Measurements from ENCODE around the gene KCTD11. TPM values are rescaled to one million over a fixed set of nuclear protein-coding genes. Genes with fewer than 3 reads are reported as not detected.

KCTD11 gene
- total and polyA plus RNA-seq, 10 of the 15 experiments (the other 5 are each of a cell fraction or from before 2014, with no cell fraction given): 0.05 to 7.3 (median 2.9) TPM

- Histone ChIP-seq H2AFZ (ENCODE audit: control insufficient read depth, low read depth, low read length) (peak within 1 kb of the TSS; percentile 96), H3K4me3 (peak within 1 kb of the TSS; percentile 85), H3K36me3 (ENCODE audit: control insufficient read depth in 2 of 2, insufficient read depth in 2 of 2, low read length in 1 of 2) (no peaks in the 10 kb centered on the region), H3K9me3 (replicated peaks; ENCODE audit: control insufficient read depth, insufficient read depth, low read length) (no peaks in the 10 kb centered on the region), H3K4me2 (ENCODE audit: control insufficient read depth, insufficient read depth) (peak within 1 kb of the TSS; percentile 72), H4K20me1 (ENCODE audit: control insufficient read depth, insufficient read depth) (no peaks in the 10 kb centered on the region), H3K9ac (ENCODE audit: control insufficient read depth, insufficient read depth, low read length) (peak within 1 kb of the TSS; percentile 87), H3K79me2 (ENCODE audit: control insufficient read depth, insufficient read depth, low read length) (peaks cover 2% of the 10 kb centered on the region), H3K27me3 (replicated peaks in 1 of 2; ENCODE audit: control insufficient read depth in 2 of 2, insufficient read depth in 2 of 2, low read length in 1 of 2) (peaks cover 0 to 6% of the 10 kb centered on the region in 2 experiments; a peak in 2 of 4 replicates), H3K4me1 (ENCODE audit: control insufficient read depth, insufficient read depth, low read length) (peaks cover 3% of the 10 kb centered on the region; the same call in 1 of the 2 replicates), H3K27ac (ENCODE audit: control insufficient read depth, insufficient read depth) (peak within 1 kb of the TSS; percentile 80)
- intact Hi-C loops (cut with micrococcal nuclease; ENCODE audit: unreplicated experiment) (loop anchor here (5.0 kb wide), 1 partner anchor 33 kb away; the partner anchor contains the start of genes FGF11 and TMEM102), in situ Hi-C loops (cut with MboI) (no loop called here)
- FAIRE-seq (peak; percentile 97), DNase-seq (ENCODE audit: low read depth, low spot score) (peak; percentile 92), ATAC-seq (peak; percentile 99)
- ChIA-PET SMC1A (ENCODE audit: uncharacterized antibody, unreplicated experiment) (interaction anchor here (0.8 to 2.2 kb wide), 7 partner anchors 30 to 283 kb away, joined by 3 to 8 read pairs (median 3); partner anchors contain the start of genes SAT2, TMEM102 and TP53), POLR2A (interaction anchor here (0.5 to 2.7 kb wide), 20 partner anchors 9 to 1031 kb away, joined by 3 to 23 read pairs (median 4); partner anchors contain the start of genes ACAP1, CD68, FGF11 and NEURL4), CTCF (interaction anchor here (0.6 to 2.1 kb wide), 5 partner anchors 31 to 122 kb away, joined by 3 to 8 read pairs (median 4); partner anchors contain the start of genes ACAP1 and TMEM102), RAD21 (ENCODE audit: unreplicated experiment) (interaction anchor here (0.6 to 2.2 kb wide), 12 partner anchors 9 to 818 kb away, joined by 3 to 13 read pairs (median 4); partner anchors contain the start of genes ACADVL, ACAP1, PLSCR3 and TMEM102)
- BruUV-seq (replicated peaks): no TSS peak
- WGBS (ENCODE audit: insufficient coverage, insufficient replicate concordance, low lambda C conversion rate, missing lambda C conversion rate): under 1% methylated on average over 46 of the region's 49 CpGs
- no peak for TF ChIP-seq CHD1 (IDR thresholded peaks at IDR 0.05; ENCODE audit: low read depth, low read length)
- no peak; the same call in 1 of the 2 replicates for TF ChIP-seq SMARCA5 (IDR thresholded peaks at IDR 0.05)
- no peak for TF ChIP-seq IRF5 (IDR thresholded peaks at IDR 0.05; ENCODE audit: borderline replicate concordance)
- no peak for TF ChIP-seq RAD51 (IDR thresholded peaks at IDR 0.05)
- no peak for TF ChIP-seq SRF (IDR thresholded peaks at IDR 0.05; ENCODE audit: low read depth in 2 of 2, low read length in 2 of 2)
- TF ChIP-seq LARP7 (IDR thresholded peaks at IDR 0.05): 0 out of 2 replicates have a peak, but pooled peaks have one; percentile 47
- peak; percentile 73; the same call in 1 of the 2 replicates for TF ChIP-seq IRF3 (IDR thresholded peaks at IDR 0.05)
- TF ChIP-seq SKIL (IDR thresholded peaks at IDR 0.05; ENCODE audit: low read depth, poor library complexity, severe bottlenecking): peak; percentile 24
- no peak for TF ChIP-seq NR2C2 (IDR thresholded peaks at IDR 0.05; ENCODE audit: borderline replicate concordance, control insufficient read depth, insufficient read length, low read depth)
- TF ChIP-seq RCOR1 (conservative IDR thresholded peaks at IDR 0.05; ENCODE audit: low read depth, low read length): no peak
- peak; percentile 59 for TF ChIP-seq NR2C1 (IDR thresholded peaks at IDR 0.05)
- no peak for TF ChIP-seq TCF7 (IDR thresholded peaks at IDR 0.05; ENCODE audit: borderline replicate concordance)
- peak; percentile 46; the same call in 1 of the 2 replicates for TF ChIP-seq CBFB (IDR thresholded peaks at IDR 0.05; ENCODE audit: low read depth)
- TF ChIP-seq MEF2A (IDR thresholded peaks at IDR 0.05; ENCODE audit: insufficient read depth, low read depth, low read length): no peak
- peak; percentile 41; the same call in 1 of the 2 replicates for TF ChIP-seq NR2F1 (conservative IDR thresholded peaks at IDR 0.05)
- TF ChIP-seq HCFC1 (IDR thresholded peaks at IDR 0.05; ENCODE audit: low read length): peak; percentile 54
- TF ChIP-seq SREBF2 (IDR thresholded peaks at IDR 0.05; ENCODE audit: low read length): peak; percentile 86
- TF ChIP-seq SUZ12 (IDR thresholded peaks at IDR 0.05; ENCODE audit: unreplicated experiment): no peak
- no peak for TF ChIP-seq SPI1 (IDR thresholded peaks at IDR 0.05; ENCODE audit: borderline replicate concordance, insufficient read depth, low read depth, low read length)
- TF ChIP-seq MXI1 (IDR thresholded peaks at IDR 0.05; ENCODE audit: low read depth, low read length): peak; percentile 60; the same call in 1 of the 2 replicates
Measured at GRCh38 chr17:7403977-7404736, 52.2 kb downstream of the KCTD11 start, which contains the start of gene TMEM256. Gene TMEM256 (minus strand): TSS chr17:7404097. CDS start chr17:7404084, 13 bp downstream.

Data from GM12878 (cell line).